Smooth muscle cell (in vitro differentiated cells): ENCODE results near the gene RSPH9. TPM values are rescaled to one million over a fixed set of nuclear protein-coding genes. Genes with fewer than 3 reads are reported as not detected.
"Not testable (repeated sequence)": the region's sequence is repeated elsewhere in the genome, so short reads cannot be mapped to it uniquely, and the experiment has no call there.

Source experiments
- DNase-seq: peaks from one replicate; lab custom pipeline; 2025; ENCODE audit not compliant: unreplicated experiment; lab: John Stamatoyannopoulos, UW
- H2AFZ ChIP-seq: fragments of 200-600 bp; sonication (generic); 2 replicates; pipeline ENCODE4 v1.6.0; 2016; ENCODE audit warnings: antibody characterized with exemption, low read depth, mild to moderate bottlenecking
- H3F3A ChIP-seq: fragments of 200-600 bp; sonication (generic); 2 replicates; pipeline ENCODE4 v1.6.0; 2017; ENCODE audit warnings: antibody characterized with exemption, low read depth
- H3K27ac ChIP-seq: fragments of 200-600 bp; sonication (generic); 2 replicates; pipeline ENCODE4 v1.5.1; 2016; ENCODE audit warnings: low read depth, mild to moderate bottlenecking
- H3K27me3 ChIP-seq: fragments of 200-600 bp; sonication (generic); 2 replicates; pipeline ENCODE4 v1.6.1; 2016; ENCODE audit warnings: low read depth, mild to moderate bottlenecking
- H3K36me3 ChIP-seq: fragments of 200-600 bp; sonication (generic); 2 replicates; pipeline ENCODE4 v1.5.1; 2016; ENCODE audit warnings: low read depth
- H3K4me1 ChIP-seq: fragments of 200-600 bp; sonication (generic); 2 replicates; pipeline ENCODE4 v1.5.1; 2016; ENCODE audit warnings: low read depth
- H3K4me2 ChIP-seq: fragments of 200-600 bp; sonication (generic); 2 replicates; pipeline ENCODE4 v1.6.0; 2016; ENCODE audit warnings: mild to moderate bottlenecking
- H3K4me3 ChIP-seq: fragments of 200-600 bp; sonication (generic); 2 replicates; pipeline ENCODE4 v1.5.1; 2016; ENCODE audit warnings: mild to moderate bottlenecking
- H3K79me2 ChIP-seq: fragments of 200-600 bp; sonication (generic); 2 replicates; pipeline ENCODE4 v1.6.0; 2016; ENCODE audit warnings: low read depth, mild to moderate bottlenecking
- H3K9ac ChIP-seq: fragments of 200-600 bp; sonication (generic); 2 replicates; pipeline ENCODE4 v1.6.0; 2016; ENCODE audit warnings: low read depth
- H3K9me3 ChIP-seq: fragments of 200-600 bp; sonication (generic); replicated peaks from 2 replicates; pipeline ENCODE4 v1.5.1; 2016; ENCODE audit warnings: low read depth
- H4K20me1 ChIP-seq: fragments of 200-600 bp; sonication (generic); 2 replicates; pipeline ENCODE4 v1.6.0; 2016; ENCODE audit warnings: low read depth
- WGBS: methylation state at CpG from one replicate; pipeline ENCODE4 v1.1.7; 2016; ENCODE audit warnings: low lambda C conversion rate; 5-methylcytosine and 5-hydroxymethylcytosine counted together
- polyA plus RNA-seq: library from polyadenylated mRNA; unstranded; fragments of >200 nt; fragmentation: Nextera tagmentation; extraction: Ambion mirVana; gene quantifications from 2 replicates; pipeline ENCODE4 v1.2.1, GENCODE V29; 2016
- total RNA-seq: library from RNA; depleted of rRNA; stranded (reverse); fragments of >200 nt; gene quantifications from 2 replicates; pipeline ENCODE4 v1.2.3, GENCODE V29; 2014
- TF ChIP-seq, protein P1 (sequence below): fragments of 200-600 bp; sonication (generic); IDR thresholded peaks from 2 replicates; pipeline ENCODE4 v1.5.1; 2017; ENCODE audit warnings: borderline replicate concordance, mild to moderate bottlenecking, antibody characterized with exemption; ENCODE audit not compliant: insufficient read depth, poor library complexity, severe bottlenecking

The RSPH9 gene
- total and polyA plus RNA-seq, 2 experiments from 2014 or later: 1.9 to 2.5 TPM

DNA sequence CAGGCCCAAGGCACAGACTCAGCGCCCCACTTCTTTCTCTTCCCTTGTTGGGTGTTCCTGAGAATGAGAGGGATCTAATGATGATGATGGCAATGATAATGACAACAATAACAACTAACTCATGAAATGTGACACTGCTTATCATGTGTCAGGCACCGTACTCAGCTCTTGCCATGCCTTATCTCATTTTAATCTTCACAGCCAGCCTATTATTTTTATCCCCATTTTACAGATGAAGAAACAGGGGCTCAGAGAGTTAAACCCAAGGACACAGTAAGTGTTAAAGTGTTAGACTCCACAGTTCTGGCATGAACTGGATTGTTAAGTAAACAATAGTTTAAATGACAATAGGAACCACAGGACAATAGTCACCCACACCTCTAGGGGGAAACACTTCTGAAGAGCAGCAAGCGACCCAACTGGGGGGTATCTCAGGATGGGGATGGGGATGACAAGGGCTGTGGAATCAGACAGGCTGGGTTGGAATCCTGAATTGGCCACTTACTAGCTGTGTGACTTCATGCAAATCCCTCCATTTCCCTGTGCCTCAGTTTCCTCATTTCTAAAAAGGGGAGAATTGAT, 12.5 kb downstream of the RSPH9 start:
- no peak overlapping the region for H2AFZ ChIP-seq
- H3K4me3 ChIP-seq: no peak overlapping the region
- no peak overlapping the region for H3K27ac ChIP-seq
- no peaks in the 10 kb centered on the region for H3K79me2 ChIP-seq
- H3K4me2 ChIP-seq: no peak overlapping the region
- no peak for DNase-seq
- no peaks in the 10 kb centered on the region for H3K4me1 ChIP-seq
- H3K9me3 ChIP-seq: no peaks in the 10 kb centered on the region
- H4K20me1 ChIP-seq: no peaks in the 10 kb centered on the region
- no peaks in the 10 kb centered on the region for H3F3A ChIP-seq
- H3K27me3 ChIP-seq: no peaks in the 10 kb centered on the region
- H3K36me3 ChIP-seq: no peaks in the 10 kb centered on the region
- TF ChIP-seq, protein P1, sequence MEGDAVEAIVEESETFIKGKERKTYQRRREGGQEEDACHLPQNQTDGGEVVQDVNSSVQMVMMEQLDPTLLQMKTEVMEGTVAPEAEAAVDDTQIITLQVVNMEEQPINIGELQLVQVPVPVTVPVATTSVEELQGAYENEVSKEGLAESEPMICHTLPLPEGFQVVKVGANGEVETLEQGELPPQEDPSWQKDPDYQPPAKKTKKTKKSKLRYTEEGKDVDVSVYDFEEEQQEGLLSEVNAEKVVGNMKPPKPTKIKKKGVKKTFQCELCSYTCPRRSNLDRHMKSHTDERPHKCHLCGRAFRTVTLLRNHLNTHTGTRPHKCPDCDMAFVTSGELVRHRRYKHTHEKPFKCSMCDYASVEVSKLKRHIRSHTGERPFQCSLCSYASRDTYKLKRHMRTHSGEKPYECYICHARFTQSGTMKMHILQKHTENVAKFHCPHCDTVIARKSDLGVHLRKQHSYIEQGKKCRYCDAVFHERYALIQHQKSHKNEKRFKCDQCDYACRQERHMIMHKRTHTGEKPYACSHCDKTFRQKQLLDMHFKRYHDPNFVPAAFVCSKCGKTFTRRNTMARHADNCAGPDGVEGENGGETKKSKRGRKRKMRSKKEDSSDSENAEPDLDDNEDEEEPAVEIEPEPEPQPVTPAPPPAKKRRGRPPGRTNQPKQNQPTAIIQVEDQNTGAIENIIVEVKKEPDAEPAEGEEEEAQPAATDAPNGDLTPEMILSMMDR: no peak
- H3K9ac ChIP-seq: no peak overlapping the region
- 90% methylated on average over 3 of the region's 3 CpGs for WGBS

GRCh38 chr6:43658161-43658560, 13.3 kb downstream of the RSPH9 start:
- Histone ChIP-seq H4K20me1 (no peaks in the 10 kb centered on the region), H3F3A (no peaks in the 10 kb centered on the region), H3K4me3 (no peak overlapping the region), H3K4me2 (no peak overlapping the region), H3K79me2 (no peaks in the 10 kb centered on the region), H3K9me3 (no peaks in the 10 kb centered on the region), H2AFZ (no peak overlapping the region), H3K4me1 (no peaks in the 10 kb centered on the region), H3K27me3 (no peaks in the 10 kb centered on the region), H3K36me3 (no peaks in the 10 kb centered on the region), H3K9ac (no peak overlapping the region), H3K27ac (no peak overlapping the region)
- WGBS: 91% methylated on average over 9 of the region's 9 CpGs
- TF ChIP-seq, protein P1: no peak
- DNase-seq: no peak

DNA sequence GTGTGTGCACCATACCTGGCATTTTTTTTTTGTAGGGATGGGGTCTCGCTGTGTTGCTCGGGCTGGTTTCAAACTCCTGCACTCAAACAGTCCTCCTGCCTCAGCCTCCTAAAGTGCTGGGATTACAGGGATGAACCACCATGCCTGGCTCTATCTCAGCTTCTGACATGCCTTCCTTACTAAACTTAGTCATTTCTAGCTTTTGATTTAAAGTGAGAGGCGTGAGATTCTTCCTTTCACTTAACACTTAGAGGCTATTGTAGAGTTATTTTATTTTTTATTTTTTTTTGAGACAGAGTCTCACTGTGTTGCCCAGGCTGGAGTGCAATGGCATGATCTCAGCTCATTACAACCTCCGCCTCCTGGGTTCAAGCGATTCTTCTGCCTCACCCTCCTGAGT, 18.1 kb downstream of the RSPH9 start:
- WGBS: 97% methylated on average over 5 of the region's 5 CpGs
- not testable (repeated sequence) for H3K4me3 ChIP-seq, H3K4me1 ChIP-seq, H3K27ac ChIP-seq, H3K27me3 ChIP-seq, H3K79me2 ChIP-seq, H3K4me2 ChIP-seq, H3K36me3 ChIP-seq, H3F3A ChIP-seq, H2AFZ ChIP-seq, H3K9ac ChIP-seq, DNase-seq, H4K20me1 ChIP-seq, H3K9me3 ChIP-seq

GRCh38 chr6:43665376-43665775, 20.5 kb downstream of the RSPH9 start:
- Histone ChIP-seq H3F3A (peaks cover 16% of the 10 kb centered on the region), H4K20me1 (no peaks in the 10 kb centered on the region), H3K36me3 (no peaks in the 10 kb centered on the region), H3K79me2 (no peaks in the 10 kb centered on the region), H3K4me1 (peaks cover 29% of the 10 kb centered on the region), H3K4me2 (no peak overlapping the region), H3K9me3 (no peaks in the 10 kb centered on the region), H2AFZ (no peak overlapping the region), H3K4me3 (no peak overlapping the region), H3K27me3 (no peaks in the 10 kb centered on the region), H3K27ac (no peak overlapping the region), H3K9ac (no peak overlapping the region)
- WGBS: 100% methylated on average over 1 of the region's 1 CpG
- TF ChIP-seq, protein P1: no peak
- DNase-seq: no peak
